GM12878 (cell line): ENCODE measurements around the gene DOCK2. TPM values are rescaled to one million over a fixed set of nuclear protein-coding genes. Genes with fewer than 3 reads are reported as not detected.

Source experiments
- CEBPZ ChIP-seq: fragments of 150-350 bp; IDR thresholded peaks from 2 replicates; pipeline ENCODE4 v1.6.1; 2016; ENCODE audit warnings: low read depth, low read length
- IKZF1 ChIP-seq: fragments of 450-650 bp; conservative IDR thresholded peaks from 2 replicates; pipeline ENCODE4 v1.6.1; 2017; ENCODE audit warnings: antibody characterized with exemption, mild to moderate bottlenecking
- PML ChIP-seq: IDR thresholded peaks from 2 replicates; pipeline ENCODE4 v1.6.1; 2012; ENCODE audit warnings: low read length, inconsistent platforms
- POLR2AphosphoS2 ChIP-seq: IDR thresholded peaks from 2 replicates; pipeline ENCODE4 v1.6.1; 2011; ENCODE audit warnings: low read depth, mild to moderate bottlenecking, low read length, improper control_type of control experiment, moderate library complexity
- RBBP5 ChIP-seq: fragments of 200-600 bp; sonication (generic); conservative IDR thresholded peaks from 2 replicates; pipeline ENCODE4 v1.6.1; 2016
- REST ChIP-seq: IDR thresholded peaks from 2 replicates; pipeline ENCODE4 v1.6.1; 2012; ENCODE audit warnings: mild to moderate bottlenecking, low read depth, low read length
- ZNF217 ChIP-seq: fragments of 450-650 bp; IDR thresholded peaks from 2 replicates; pipeline ENCODE4 v1.6.1; 2017; ENCODE audit warnings: antibody characterized with exemption, mild to moderate bottlenecking
- polyA plus RNA-seq, 11 experiments: library from polyadenylated mRNA; depleted of rRNA in 4 of 11; unstranded in 6 of 11; stranded (reverse) in 5 of 11; fragments of >200 nt; fragmentation: Nextera tagmentation in 4 of 11; fragmentation: Illumina TruSeq in 1 of 11; extraction: Ambion mirVana in 4 of 11; extraction: Trizol in 1 of 11; gene quantifications; 1 replicate in 1 of 11; 2 replicates in 10 of 11; pipeline versions ENCODE4 v1.2.1 to v1.2.3, GENCODE V29; 2011 to 2016; ENCODE audit warnings: inconsistent platforms in 2 of 11, missing spikeins in 2 of 11, low read depth in 1 of 11
- total RNA-seq, 4 experiments: library from RNA; depleted of rRNA in 3 of 4; stranded (reverse); fragments of >200 nt in 3 of 4; fragmentation: Illumina TruSeq in 1 of 4; extraction: Trizol in 1 of 4; gene quantifications; 2 replicates each; pipeline versions ENCODE4 v1.2.1 to v1.2.3, GENCODE V29; 2013 to 2021
- TF ChIP-seq, protein P1 (sequence below): fragments of 450-650 bp; IDR thresholded peaks from 2 replicates; pipeline ENCODE4 v1.6.1; 2017; ENCODE audit warnings: mild to moderate bottlenecking, low read depth, inconsistent platforms; ENCODE audit not compliant: poor library complexity, severe bottlenecking

The DOCK2 gene
- total and polyA plus RNA-seq, 10 of the 15 experiments (the other 5 are each of a cell fraction or from before 2014, with no cell fraction given): 34.2 to 192 (median 118) TPM

DNA sequence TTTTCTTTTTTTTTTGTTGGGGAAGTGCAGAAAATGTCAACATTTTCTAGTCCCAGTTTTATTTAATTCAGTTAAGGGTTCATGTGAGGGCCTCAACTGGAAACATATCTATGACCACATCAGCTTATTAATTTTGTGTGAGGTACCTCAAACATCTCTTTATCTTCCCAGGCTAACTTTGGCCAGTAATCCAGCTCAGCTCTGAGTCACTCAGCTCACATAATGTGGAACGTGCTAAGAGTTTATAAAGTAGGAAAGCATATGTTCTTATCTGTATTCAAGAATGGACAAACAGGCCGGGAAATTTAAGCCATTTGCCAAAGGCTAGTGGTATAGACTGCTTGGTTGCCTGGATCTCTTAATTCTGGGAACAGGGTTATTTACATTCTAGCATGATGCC, 224.9 kb downstream of the DOCK2 start (continued):
- TF ChIP-seq, protein P1, sequence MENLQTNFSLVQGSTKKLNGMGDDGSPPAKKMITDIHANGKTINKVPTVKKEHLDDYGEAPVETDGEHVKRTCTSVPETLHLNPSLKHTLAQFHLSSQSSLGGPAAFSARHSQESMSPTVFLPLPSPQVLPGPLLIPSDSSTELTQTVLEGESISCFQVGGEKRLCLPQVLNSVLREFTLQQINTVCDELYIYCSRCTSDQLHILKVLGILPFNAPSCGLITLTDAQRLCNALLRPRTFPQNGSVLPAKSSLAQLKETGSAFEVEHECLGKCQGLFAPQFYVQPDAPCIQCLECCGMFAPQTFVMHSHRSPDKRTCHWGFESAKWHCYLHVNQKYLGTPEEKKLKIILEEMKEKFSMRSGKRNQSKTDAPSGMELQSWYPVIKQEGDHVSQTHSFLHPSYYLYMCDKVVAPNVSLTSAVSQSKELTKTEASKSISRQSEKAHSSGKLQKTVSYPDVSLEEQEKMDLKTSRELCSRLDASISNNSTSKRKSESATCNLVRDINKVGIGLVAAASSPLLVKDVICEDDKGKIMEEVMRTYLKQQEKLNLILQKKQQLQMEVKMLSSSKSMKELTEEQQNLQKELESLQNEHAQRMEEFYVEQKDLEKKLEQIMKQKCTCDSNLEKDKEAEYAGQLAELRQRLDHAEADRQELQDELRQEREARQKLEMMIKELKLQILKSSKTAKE: no peak
- TF ChIP-seq REST (no peak), RBBP5 (no peak), IKZF1 (no peak), CEBPZ (no peak), POLR2AphosphoS2 (no peak), ZNF217 (no peak), PML (no peak)
